GM18868 (cell line): ENCODE data around the gene FOXP4.
A peak's percentile ranks its signal among the peaks of the same experiment; 100 is the strongest.

ENCODE experiments used
- ATAC-seq: cut with Tn5 transposase; IDR thresholded peaks from one replicate; pipeline ENCODE4 v1.9.1; 2021; ENCODE audit warnings: mild to moderate bottlenecking, moderate library complexity; ENCODE audit not compliant: unreplicated experiment

The FOXP4 gene

GRCh38 chr6:41545247-41545702, 906 bp upstream of the FOXP4 start:
- no peak for ATAC-seq

DNA sequence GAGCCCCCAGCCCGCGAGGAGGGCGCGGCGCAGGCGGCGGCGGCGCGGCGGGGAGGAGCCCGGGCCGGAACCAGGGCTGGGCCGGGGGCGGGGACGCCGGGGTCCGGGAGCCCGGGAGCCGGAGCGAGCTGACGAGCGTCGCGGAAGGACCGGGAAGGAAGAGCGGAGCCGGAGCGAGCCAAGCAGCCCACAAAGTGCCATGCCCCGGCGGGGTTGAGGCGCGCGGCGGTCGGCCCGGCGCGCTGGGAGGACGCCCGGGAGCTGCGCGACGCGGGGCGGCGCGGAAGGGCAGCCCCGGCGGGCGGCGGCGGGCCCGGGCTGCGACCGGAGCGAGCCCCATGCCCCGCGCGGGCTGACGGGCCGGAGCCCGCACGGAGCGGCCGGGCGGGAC, 289 bp downstream of the FOXP4 start:
- ATAC-seq, result peak; percentile 28

DNA sequence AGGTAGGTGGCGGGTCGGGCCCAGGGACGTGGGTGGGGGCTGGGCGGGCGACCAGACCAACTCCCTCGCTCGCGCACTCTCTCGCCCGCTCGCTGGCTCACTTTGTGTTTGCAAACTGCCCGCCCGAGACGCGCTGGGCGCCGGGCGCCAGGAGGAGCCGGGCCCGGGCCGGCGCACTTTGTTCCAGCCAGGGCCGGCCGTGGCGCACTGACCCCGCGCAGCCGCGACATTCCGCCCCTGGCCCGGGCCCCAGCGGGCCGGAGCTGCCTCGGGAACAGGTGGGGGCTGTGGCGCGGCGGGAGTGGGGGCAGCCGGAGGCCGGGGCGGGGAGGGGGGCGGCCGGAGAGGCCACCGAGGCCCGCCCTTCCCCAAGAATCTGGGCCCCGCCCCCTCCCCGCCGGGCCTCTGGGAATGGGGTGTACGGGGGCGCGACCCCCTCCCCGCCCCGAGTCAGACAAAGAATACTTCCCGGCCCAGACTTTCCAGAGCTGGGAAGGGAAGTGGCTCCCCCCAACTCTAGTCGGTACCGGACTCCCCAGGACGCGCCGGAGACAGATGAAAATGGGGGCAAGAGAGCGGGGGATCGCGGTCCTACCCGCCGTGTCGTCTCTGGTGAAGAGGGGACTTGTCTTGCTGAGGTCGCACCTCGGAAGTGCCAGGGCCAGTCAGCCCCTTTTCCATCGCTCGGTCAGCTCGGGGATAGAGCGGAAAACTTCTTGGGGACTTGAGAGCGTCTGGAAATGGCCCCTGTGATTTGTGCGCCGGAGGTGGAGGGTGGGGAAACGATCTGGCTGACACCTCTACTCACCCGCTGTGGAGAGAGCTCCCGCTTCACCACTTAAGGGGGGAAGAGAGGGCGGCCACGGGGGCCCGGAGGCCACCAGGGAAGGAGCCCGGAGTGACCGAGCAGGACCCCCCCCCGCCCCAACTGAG, 951 bp downstream of the FOXP4 start:
- no peak for ATAC-seq

DNA sequence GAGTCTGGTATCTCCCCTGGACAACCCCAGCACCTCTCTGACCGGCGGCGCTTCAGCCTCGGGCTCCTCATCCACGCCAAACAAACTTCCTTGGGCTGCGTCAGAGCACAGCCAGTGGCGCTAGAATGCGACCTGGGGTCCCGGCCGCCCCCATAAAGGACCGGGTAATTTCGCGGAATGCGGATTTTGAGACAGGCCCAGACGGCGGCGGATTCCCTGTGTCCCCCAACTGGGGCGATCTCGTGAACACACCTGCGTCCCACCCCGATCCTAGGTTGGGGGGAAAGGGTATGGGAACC, 1.6 kb downstream of the FOXP4 start:
- no peak for ATAC-seq

GRCh38 chr6:41548098-41548840, 2.1 kb downstream of the FOXP4 start:
- no peak for ATAC-seq

DNA sequence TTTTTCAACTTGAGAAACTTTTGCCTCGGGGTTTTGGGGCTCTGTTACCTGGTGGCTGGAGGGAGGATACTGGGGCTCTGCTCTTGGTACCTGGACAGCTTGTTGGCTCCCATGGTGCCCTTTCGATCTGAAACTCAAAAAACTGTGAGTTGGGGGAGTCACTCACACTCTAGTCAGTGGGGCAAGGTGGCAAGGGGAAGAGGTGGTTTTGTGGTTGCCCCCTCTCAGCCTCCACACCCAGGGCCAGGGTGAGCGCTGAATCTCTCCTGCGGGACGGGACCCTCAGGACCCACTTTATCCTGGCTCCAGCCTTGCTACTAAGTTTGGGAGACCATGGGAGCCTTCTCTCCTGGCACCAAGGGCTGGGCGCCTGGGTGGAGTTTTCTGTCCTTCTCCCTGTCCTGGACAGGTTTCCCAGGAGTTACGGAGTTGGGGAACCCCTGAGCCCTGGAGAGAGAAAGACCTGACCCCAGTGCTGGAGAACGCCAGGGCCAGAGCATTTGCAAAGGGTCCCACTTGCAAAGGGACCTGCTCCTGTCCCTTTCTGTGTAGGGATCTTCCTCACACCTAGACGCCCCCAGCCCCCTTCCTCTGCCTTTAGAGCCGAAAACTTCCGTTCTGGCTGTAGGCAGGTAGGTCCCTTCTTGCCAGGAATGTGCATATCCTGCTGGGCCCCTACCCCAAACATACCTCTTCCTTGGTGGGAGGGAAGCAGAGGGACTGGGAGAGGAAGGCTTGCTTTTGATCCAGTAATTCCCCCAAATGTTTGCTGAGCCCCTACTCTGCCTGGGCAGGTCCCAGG, 2.9 kb downstream of the FOXP4 start:
- ATAC-seq, result no peak

- ATAC-seq, result no peak
These were observed 3.5 kb downstream of the FOXP4 start for GRCh38 chr6:41549673-41550072.

- ATAC-seq, result no peak
These were observed 5.0 kb downstream of the FOXP4 start for GRCh38 chr6:41551086-41551700.

GRCh38 chr6:41551857-41552256, 5.7 kb downstream of the FOXP4 start:
- ATAC-seq, result no peak

DNA sequence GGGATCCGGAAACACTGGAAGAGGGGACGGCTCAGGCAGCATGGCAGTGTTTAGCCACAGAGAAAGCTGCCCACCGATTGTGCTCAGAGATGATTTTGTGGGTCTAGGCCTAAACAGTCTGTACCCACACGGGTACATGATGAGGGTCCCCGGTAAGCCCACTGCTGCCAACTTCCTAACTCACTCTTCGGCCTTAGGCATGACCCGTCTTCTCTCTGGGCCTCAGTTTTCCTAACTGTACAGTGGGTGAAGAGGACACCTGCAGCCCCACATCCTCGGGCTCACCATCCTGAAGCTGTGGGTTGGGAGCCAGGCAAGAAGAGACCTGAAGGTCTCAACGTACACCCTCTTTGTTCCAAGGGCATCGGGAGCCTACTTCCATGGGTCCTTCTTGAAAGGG, 6.5 kb downstream of the FOXP4 start:
- no peak for ATAC-seq

DNA sequence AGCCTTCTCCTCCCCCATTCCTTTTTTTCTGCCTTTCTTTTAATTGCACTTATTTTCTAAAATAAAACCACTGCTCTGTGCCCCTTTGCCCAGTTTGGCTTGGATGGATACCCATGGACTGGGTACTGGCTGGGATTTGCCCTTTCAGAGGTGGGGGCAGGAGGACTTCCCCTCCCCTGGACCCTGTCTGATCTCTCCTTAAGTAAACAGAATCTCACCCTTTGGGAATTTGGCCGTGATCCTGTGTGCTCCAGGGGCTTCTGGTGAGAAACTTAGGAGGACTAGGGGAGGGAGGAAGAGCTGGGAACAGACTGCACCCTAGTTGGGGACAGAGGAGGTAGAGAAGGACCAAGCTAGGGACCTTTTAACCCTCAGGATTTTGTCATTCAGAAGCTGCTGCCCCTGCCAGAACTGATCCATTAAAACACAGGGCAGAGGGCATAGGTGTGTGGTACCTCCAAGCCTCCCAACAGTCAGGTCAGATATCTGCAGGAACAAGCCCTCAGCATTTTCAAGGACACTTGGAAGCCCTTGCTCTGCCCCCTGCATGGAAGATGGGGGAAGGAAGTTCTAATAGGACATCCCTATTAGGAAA, 7.3 kb downstream of the FOXP4 start:
- ATAC-seq, result no peak

- no peak for ATAC-seq
These were observed 9.4 kb downstream of the FOXP4 start for GRCh38 chr6:41555326-41556300.

- no peak for ATAC-seq
These were observed 11.2 kb downstream of the FOXP4 start for GRCh38 chr6:41557335-41557734.

- no peak for ATAC-seq
These were observed 12.0 kb downstream of the FOXP4 start for GRCh38 chr6:41558033-41558807.

DNA sequence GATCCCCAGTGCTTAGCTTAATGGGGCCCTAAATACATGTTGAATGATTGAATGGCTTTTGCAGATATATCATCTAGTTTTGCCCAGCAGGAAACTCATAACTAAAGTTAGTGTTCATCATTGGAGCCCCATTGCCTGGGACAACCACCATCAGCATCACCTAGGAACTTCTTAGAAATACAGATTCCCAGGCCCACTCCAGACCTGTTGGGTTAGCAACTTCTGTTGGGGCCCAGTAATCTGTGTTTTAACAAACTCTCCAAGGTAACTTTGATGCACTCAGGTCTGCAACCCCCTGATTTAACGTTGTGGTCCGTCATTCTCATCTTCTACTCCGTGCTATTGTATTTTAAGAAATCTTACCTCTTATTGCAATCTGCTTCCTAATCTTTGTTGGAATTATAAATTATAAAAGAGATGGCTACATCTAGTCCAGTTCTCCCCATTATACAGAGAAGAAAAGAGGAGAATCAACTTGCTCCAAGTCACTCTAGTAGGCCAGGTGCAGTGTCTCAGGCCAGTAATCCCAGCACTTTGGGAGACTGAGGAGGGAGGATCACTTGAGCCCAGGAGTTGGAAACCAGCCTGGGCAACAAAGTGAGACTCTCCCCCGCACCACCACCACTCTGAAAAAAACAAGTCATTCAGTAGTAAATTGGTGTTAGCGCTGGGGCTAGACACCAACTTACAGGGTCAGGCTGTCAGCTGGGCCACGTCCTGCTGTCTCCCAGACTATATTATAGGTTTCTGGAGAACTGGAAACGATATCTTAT, 13.7 kb downstream of the FOXP4 start:
- no peak for ATAC-seq

DNA sequence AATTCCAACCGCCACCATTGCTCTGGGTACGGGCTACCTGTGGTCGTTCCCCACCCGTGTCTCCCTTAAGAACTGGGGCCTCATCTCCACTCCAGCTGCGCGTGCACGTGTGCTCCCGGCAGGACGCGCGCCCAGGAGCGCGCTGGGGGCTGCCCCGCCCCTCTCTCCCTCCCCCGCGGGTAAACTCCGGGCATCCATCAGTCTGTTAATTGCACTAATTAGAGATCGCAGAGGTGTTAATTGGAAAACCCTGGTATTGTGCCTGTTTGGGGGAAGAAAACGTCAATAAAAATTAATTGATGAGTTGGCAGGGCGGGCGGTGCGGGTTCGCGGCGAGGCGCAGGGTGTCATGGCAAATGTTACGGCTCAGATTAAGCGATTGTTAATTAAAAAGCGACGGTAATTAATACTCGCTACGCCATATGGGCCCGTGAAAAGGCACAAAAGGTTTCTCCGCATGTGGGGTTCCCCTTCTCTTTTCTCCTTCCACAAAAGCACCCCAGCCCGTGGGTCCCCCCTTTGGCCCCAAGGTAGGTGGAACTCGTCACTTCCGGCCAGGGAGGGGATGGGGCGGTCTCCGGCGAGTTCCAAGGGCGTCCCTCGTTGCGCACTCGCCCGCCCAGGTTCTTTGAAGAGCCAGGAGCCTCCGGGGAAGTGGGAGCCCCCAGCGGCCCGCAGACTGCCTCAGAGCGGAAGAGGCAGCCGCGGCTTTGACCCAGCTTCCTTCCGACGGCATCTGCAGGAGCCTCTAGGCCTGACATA, 14.4 kb downstream of the FOXP4 start:
- ATAC-seq, result peak; percentile 79

GRCh38 chr6:41561416-41561815, 15.2 kb downstream of the FOXP4 start:
- no peak for ATAC-seq
